IMR-90 (cell line): ENCODE measurements around the gene OSBPL3. TPM values are rescaled to one million over a fixed set of nuclear protein-coding genes. Genes with fewer than 3 reads are reported as not detected.

Source experiments
- ATAC-seq: fragments of 200-7000 bp; cut with Tn5 transposase; 2 replicates; pipeline ENCODE4 v1.9.1; 2020; ENCODE audit warnings: low read depth, mild to moderate bottlenecking, moderate library complexity
- BruUV-seq: library from RNA; stranded (reverse); fragments of 400-500 nt; replicated peaks from 2 replicates; lab custom pipeline; 2021; lab: Mats Ljungman, UMichigan
- CTCF ChIA-PET: fragments of 300-600 bp; formaldehyde crosslinking; extraction: SDS; loops from one replicate; lab custom pipeline; 2021; ENCODE audit warnings: antibody characterized with exemption; lab: Yijun Ruan, JAX
- POLR2A ChIA-PET: fragments of 300-600 bp; sonication (Branson Sonifier 250); formaldehyde crosslinking; loops from one replicate; lab custom pipeline; 2022; ENCODE audit warnings: antibody characterized with exemption; ENCODE audit not compliant: unreplicated experiment; lab: Charles Lee
- DNase-seq: peaks from one replicate; pipeline ENCODE4 v3.0.0; 2013
- H2AFZ ChIP-seq: replicated peaks from 2 replicates; pipeline ENCODE3; 2013; ENCODE audit warnings: low read length, mild to moderate bottlenecking; ENCODE audit not compliant: poor library complexity
- H2AK5ac ChIP-seq: 2 replicates; pipeline ENCODE4 v1.6.1; 2013; ENCODE audit warnings: low read depth, low read length, inconsistent platforms
- H2AK9ac ChIP-seq: replicated peaks from 2 replicates; pipeline ENCODE3; 2013; ENCODE audit warnings: mild to moderate bottlenecking, low read depth, low read length, moderate library complexity; ENCODE audit not compliant: poor library complexity
- H2BK120ac ChIP-seq: 2 replicates; pipeline ENCODE4 v1.6.1; 2013; ENCODE audit warnings: low read depth, low read length, inconsistent platforms
- H2BK15ac ChIP-seq: 3 replicates; pipeline ENCODE4 v1.6.1; 2013; ENCODE audit warnings: low read depth, low read length, inconsistent platforms
- H2BK20ac ChIP-seq: 2 replicates; pipeline ENCODE4 v1.6.1; 2013; ENCODE audit warnings: low read depth, mild to moderate bottlenecking, inconsistent platforms, low read length, moderate library complexity
- H2BK5ac ChIP-seq: 2 replicates; pipeline ENCODE4 v1.6.1; 2013; ENCODE audit warnings: mild to moderate bottlenecking, low read depth, low read length, inconsistent platforms; ENCODE audit not compliant: poor library complexity, severe bottlenecking
- H3K14ac ChIP-seq: replicated peaks from 2 replicates; pipeline ENCODE4 v1.6.1; 2013; ENCODE audit warnings: low read depth, low read length, inconsistent platforms
- H3K18ac ChIP-seq: 2 replicates; pipeline ENCODE4 v1.6.1; 2013; ENCODE audit warnings: low read depth, low read length, control low read depth
- H3K23ac ChIP-seq: 2 replicates; pipeline ENCODE4 v1.6.1; 2013; ENCODE audit warnings: low read depth, low read length, inconsistent platforms
- H3K27ac ChIP-seq: 2 replicates; pipeline ENCODE4 v1.5.1; 2013; ENCODE audit warnings: mild to moderate bottlenecking, control low read depth, low read length; ENCODE audit not compliant: insufficient read depth
- H3K27me3 ChIP-seq: 2 replicates; pipeline ENCODE4 v1.6.1; 2013; ENCODE audit warnings: low read length; ENCODE audit not compliant: control insufficient read depth, insufficient read depth
- H3K36me3 ChIP-seq: 2 replicates; pipeline ENCODE4 v1.6.1; 2013; ENCODE audit warnings: low read length, mixed read lengths; ENCODE audit not compliant: control insufficient read depth, insufficient read depth
- H3K4ac ChIP-seq: 2 replicates; pipeline ENCODE4 v1.6.1; 2013; ENCODE audit warnings: low read depth, low read length, inconsistent platforms
- H3K4me1 ChIP-seq: 2 replicates; pipeline ENCODE4 v1.6.1; 2013; ENCODE audit warnings: low read length, mixed read lengths; ENCODE audit not compliant: control insufficient read depth, insufficient read depth
- H3K4me2 ChIP-seq: 2 replicates; pipeline ENCODE4 v1.6.1; 2013; ENCODE audit warnings: low read depth, mild to moderate bottlenecking, control low read depth, low read length, moderate library complexity
- H3K4me3 ChIP-seq: 2 replicates; pipeline ENCODE4 v1.5.1; 2013; ENCODE audit warnings: low read depth, mild to moderate bottlenecking, control low read depth, low read length, moderate library complexity; ENCODE audit not compliant: insufficient read depth
- H3K56ac ChIP-seq: 2 replicates; pipeline ENCODE4 v1.6.1; 2013; ENCODE audit warnings: low read length, inconsistent platforms; ENCODE audit not compliant: insufficient read depth; ENCODE audit errors: extremely low read depth
- H3K79me1 ChIP-seq, 2 experiments: 2 replicates each; pipeline ENCODE4 v1.6.1; 2013; ENCODE audit warnings: low read length in 2 of 2, inconsistent platforms in 1 of 2, low read depth in 1 of 2
- H3K9ac ChIP-seq: 2 replicates; pipeline ENCODE4 v1.6.1; 2013; ENCODE audit warnings: low read depth, low read length, control low read depth
- H3K9me1 ChIP-seq: 2 replicates; pipeline ENCODE4 v1.6.1; 2013; ENCODE audit warnings: low read length, inconsistent platforms; ENCODE audit not compliant: insufficient read depth
- H3K9me3 ChIP-seq: 2 replicates; pipeline ENCODE4 v1.6.1; 2013; ENCODE audit warnings: low read length; ENCODE audit not compliant: control insufficient read depth, insufficient read depth
- H4K20me1 ChIP-seq: 2 replicates; pipeline ENCODE4 v1.6.1; 2013; ENCODE audit warnings: low read length, inconsistent platforms; ENCODE audit not compliant: insufficient read depth
- H4K5ac ChIP-seq: 2 replicates; pipeline ENCODE4 v1.6.1; 2013; ENCODE audit warnings: mild to moderate bottlenecking, low read depth, low read length, control low read depth
- H4K8ac ChIP-seq, 2 experiments: 2 replicates each; pipeline ENCODE4 v1.6.1; 2013; ENCODE audit warnings: low read depth in 2 of 2, low read length in 2 of 2, control low read depth in 1 of 2, inconsistent platforms in 1 of 2
- H4K91ac ChIP-seq: 2 replicates; pipeline ENCODE4 v1.6.1; 2013; ENCODE audit warnings: low read depth, low read length, inconsistent platforms; ENCODE audit not compliant: insufficient read depth
- BHLHE40 ChIP-seq: fragments of 150-350 bp; IDR thresholded peaks from 2 replicates; pipeline ENCODE4 v1.6.1; 2016; ENCODE audit warnings: mild to moderate bottlenecking, low read depth, low read length
- CEBPB ChIP-seq: IDR thresholded peaks from 2 replicates; pipeline ENCODE4 v1.6.1; 2012; ENCODE audit warnings: low read depth, low read length, improper control_type of control experiment
- CHD1 ChIP-seq: IDR thresholded peaks from 2 replicates; pipeline ENCODE4 v1.6.1; 2012; ENCODE audit warnings: low read depth, low read length, improper control_type of control experiment
- FOS ChIP-seq: fragments of 150-350 bp; IDR thresholded peaks from 2 replicates; pipeline ENCODE4 v1.6.1; 2016; ENCODE audit warnings: low read depth, low read length
- MAFK ChIP-seq: IDR thresholded peaks from 2 replicates; pipeline ENCODE4 v1.6.1; 2012; ENCODE audit warnings: low read depth, low read length, improper control_type of control experiment
- NFE2L2 ChIP-seq: fragments of 150-350 bp; IDR thresholded peaks from 2 replicates; pipeline ENCODE4 v1.6.1; 2016; ENCODE audit warnings: low read depth, mild to moderate bottlenecking, low read length
- POLR2A ChIP-seq: IDR thresholded peaks from 2 replicates; pipeline ENCODE4 v1.6.1; 2012; ENCODE audit warnings: mild to moderate bottlenecking, low read depth, low read length
- RAD21 ChIP-seq: IDR thresholded peaks from 2 replicates; pipeline ENCODE4 v1.6.1; 2012; ENCODE audit warnings: low read length, improper control_type of control experiment
- RCOR1 ChIP-seq: IDR thresholded peaks from 2 replicates; pipeline ENCODE4 v1.6.1; 2012; ENCODE audit warnings: mild to moderate bottlenecking, low read length, improper control_type of control experiment; ENCODE audit not compliant: insufficient replicate concordance
- RFX5 ChIP-seq: IDR thresholded peaks from 2 replicates; pipeline ENCODE4 v1.8.0; 2012; ENCODE audit warnings: low read depth, mild to moderate bottlenecking, low read length, moderate library complexity
- dilution Hi-C: fragments of 300-500 bp; cut with HindIII; formaldehyde crosslinking; loops from one replicate; pipeline ENCODE4 v1.14.3; 2018; ENCODE audit warnings: low sequenced_read_pairs; ENCODE audit not compliant: unreplicated experiment
- in situ Hi-C: fragments of 300-500 bp; cut with MboI; formaldehyde crosslinking; loops from 3 replicates; pipeline ENCODE4 v1.14.3; 2019; ENCODE audit warnings: low sequenced_read_pairs, inconsistent platforms, mixed read lengths
- intact Hi-C: fragments of 100-400 bp; cut with micrococcal nuclease; formaldehyde crosslinking; loops from 2 replicates; pipeline ENCODE4 v1.10.0; 2022
- polyA plus RNA-seq, 3 experiments: library from polyadenylated mRNA; depleted of rRNA; stranded (reverse); fragments of >200 nt; gene quantifications; 2 replicates each; pipeline ENCODE4 v1.2.3, GENCODE V29; 2012; ENCODE audit warnings: low replicate concordance in 1 of 3
- total RNA-seq: library from RNA; depleted of rRNA; stranded (reverse); fragments of >200 nt; gene quantifications from 2 replicates; pipeline ENCODE4 v1.2.3, GENCODE V29; 2012
- TF ChIP-seq, protein P1 (sequence below): fragments of 150-350 bp; IDR thresholded peaks from 2 replicates; pipeline ENCODE4 v1.6.1; 2017; ENCODE audit warnings: mild to moderate bottlenecking, antibody characterized with exemption, low read length, low read depth
- TF ChIP-seq, protein P2 (sequence below): fragments of 150-350 bp; IDR thresholded peaks from 2 replicates; pipeline ENCODE4 v1.6.1; 2016; ENCODE audit warnings: low read depth, mild to moderate bottlenecking, low read length, moderate library complexity, borderline replicate concordance

The OSBPL3 gene
- total and polyA plus RNA-seq, 2 of the 4 experiments (the other 2 are of a cell fraction), result 18.0 to 29.9 TPM

DNA sequence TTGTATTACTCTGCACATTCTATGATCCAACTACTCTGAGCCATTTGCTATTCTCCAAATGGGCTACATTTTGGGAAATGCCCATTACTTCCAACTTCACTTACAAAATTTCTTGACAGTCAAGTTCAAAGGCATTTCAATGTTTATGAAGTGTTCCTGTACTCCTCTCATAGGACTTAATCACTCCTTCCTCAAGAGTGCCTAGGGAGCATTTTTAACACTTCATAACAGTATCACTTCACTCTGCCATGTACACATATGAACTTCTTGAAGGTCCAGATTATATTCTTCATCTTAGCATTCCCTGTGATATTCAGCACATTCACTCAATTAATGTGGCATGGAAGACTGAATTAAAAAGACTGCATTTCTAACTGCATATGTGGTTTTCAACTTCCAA, 21.6 kb downstream of the OSBPL3 start:
- H2AK9ac ChIP-seq, result no peak overlapping the region
- no peak overlapping the region for H3K4me2 ChIP-seq
- no peaks in the 10 kb centered on the region for H3K27me3 ChIP-seq
- intact Hi-C loops, result no loop called here
- no peak overlapping the region for H2AK5ac ChIP-seq
- no peak overlapping the region for H2BK120ac ChIP-seq
- dilution Hi-C loops, result no loop called here
- no peak overlapping the region for H2BK15ac ChIP-seq
- no peak overlapping the region for H3K9ac ChIP-seq
- H4K8ac ChIP-seq, result no peak overlapping the region
- H3K4me3 ChIP-seq, result no peak overlapping the region
- H4K5ac ChIP-seq, result no peak overlapping the region
- H3K27ac ChIP-seq, result no peak overlapping the region
- H3K9me3 ChIP-seq, result no peaks in the 10 kb centered on the region
- ATAC-seq, result no peak
- no peak for TF ChIP-seq CEBPB
- TF ChIP-seq, protein P1, sequence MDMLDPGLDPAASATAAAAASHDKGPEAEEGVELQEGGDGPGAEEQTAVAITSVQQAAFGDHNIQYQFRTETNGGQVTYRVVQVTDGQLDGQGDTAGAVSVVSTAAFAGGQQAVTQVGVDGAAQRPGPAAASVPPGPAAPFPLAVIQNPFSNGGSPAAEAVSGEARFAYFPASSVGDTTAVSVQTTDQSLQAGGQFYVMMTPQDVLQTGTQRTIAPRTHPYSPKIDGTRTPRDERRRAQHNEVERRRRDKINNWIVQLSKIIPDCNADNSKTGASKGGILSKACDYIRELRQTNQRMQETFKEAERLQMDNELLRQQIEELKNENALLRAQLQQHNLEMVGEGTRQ, result no peak
- TF ChIP-seq, protein P2, sequence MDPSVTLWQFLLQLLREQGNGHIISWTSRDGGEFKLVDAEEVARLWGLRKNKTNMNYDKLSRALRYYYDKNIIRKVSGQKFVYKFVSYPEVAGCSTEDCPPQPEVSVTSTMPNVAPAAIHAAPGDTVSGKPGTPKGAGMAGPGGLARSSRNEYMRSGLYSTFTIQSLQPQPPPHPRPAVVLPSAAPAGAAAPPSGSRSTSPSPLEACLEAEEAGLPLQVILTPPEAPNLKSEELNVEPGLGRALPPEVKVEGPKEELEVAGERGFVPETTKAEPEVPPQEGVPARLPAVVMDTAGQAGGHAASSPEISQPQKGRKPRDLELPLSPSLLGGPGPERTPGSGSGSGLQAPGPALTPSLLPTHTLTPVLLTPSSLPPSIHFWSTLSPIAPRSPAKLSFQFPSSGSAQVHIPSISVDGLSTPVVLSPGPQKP, result no peak
- TF ChIP-seq NFE2L2, result no peak
- no peak for TF ChIP-seq BHLHE40
- TF ChIP-seq CHD1, result no peak
- no peak for TF ChIP-seq RFX5
- no peak for TF ChIP-seq RAD21
- no peak for TF ChIP-seq POLR2A
- TF ChIP-seq MAFK, result no peak
- TF ChIP-seq RCOR1, result no peak
- no peak for TF ChIP-seq FOS
- no peak overlapping the region for H3K23ac ChIP-seq
- no peaks in the 10 kb centered on the region for H3K36me3 ChIP-seq
- no peak overlapping the region for H2BK5ac ChIP-seq
- H4K91ac ChIP-seq, result no peak overlapping the region
- no peak overlapping the region for H2BK20ac ChIP-seq
- peaks cover 40 to 62% of the 10 kb centered on the region in 2 experiments for H3K79me1 ChIP-seq
- H3K18ac ChIP-seq, result no peak overlapping the region
- H3K4me1 ChIP-seq, result peaks cover 3% of the 10 kb centered on the region
- POLR2A ChIA-PET, result no interaction called here
- no TSS peak for BruUV-seq
- CTCF ChIA-PET, result no interaction called here
- no peak for DNase-seq
- peaks cover 2% of the 10 kb centered on the region; the same call in 1 of the 2 replicates for H4K20me1 ChIP-seq
- 0 out of 2 replicates have a peak, but pooled peaks cover 3% of the 10 kb centered on the region for H3K9me1 ChIP-seq
- no peak overlapping the region for H3K14ac ChIP-seq
- H3K4ac ChIP-seq, result no peak overlapping the region
- H2AFZ ChIP-seq, result no peak overlapping the region
- H3K56ac ChIP-seq, result no peak overlapping the region
- in situ Hi-C loops, result no loop called here
